ENCODE results near the gene LNX1. TPM values are rescaled to one million over a fixed set of nuclear protein-coding genes. Genes with fewer than 3 reads are reported as not detected.

The LNX1 gene
- total and polyA plus RNA-seq, 10 of the 15 experiments (the other 5 are each of a cell fraction or from before 2014, with no cell fraction given): 0.72 to 1.4 (median 1.0) TPM

DNA sequence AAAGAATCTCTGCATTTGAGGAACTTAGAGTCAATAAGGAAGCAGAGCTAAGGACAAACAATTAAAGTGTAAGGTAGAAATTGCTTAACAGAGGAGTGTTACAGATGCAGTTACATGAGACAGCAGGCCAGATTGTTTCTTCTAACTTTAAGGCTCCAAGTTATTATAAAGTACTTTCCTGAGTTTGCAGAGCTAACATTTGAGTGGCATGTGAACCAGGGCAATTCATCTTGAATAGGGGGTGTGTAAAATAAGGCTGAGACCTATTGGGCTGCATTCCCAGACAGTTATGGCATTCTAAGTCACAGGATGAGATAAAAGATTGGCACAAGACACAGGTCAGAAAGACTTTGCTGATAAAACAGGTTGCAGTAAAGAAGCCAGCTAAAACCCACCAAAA, 7.6 kb upstream of the LNX1 start:
- H3K4me2 ChIP-seq (ENCODE audit: control insufficient read depth, insufficient read depth): no peak overlapping the region
- H3K9ac ChIP-seq (ENCODE audit: control insufficient read depth, insufficient read depth, low read length): no peak overlapping the region
- H4K20me1 ChIP-seq (ENCODE audit: control insufficient read depth, insufficient read depth): no peaks in the 10 kb centered on the region
- no peaks in the 10 kb centered on the region for H3K9me3 ChIP-seq (replicated peaks; ENCODE audit: control insufficient read depth, insufficient read depth, low read length)
- H3K36me3 ChIP-seq (ENCODE audit: control insufficient read depth in 2 of 2, insufficient read depth in 2 of 2, low read length in 1 of 2): no peaks in the 10 kb centered on the region
- no TSS peak for BruUV-seq (replicated peaks)
- ChIA-PET SMC1A (ENCODE audit: uncharacterized antibody, unreplicated experiment) (interaction anchor here (0.7 to 2.7 kb wide), 9 partner anchors 8 to 1127 kb away, joined by 3 to 10 read pairs (median 3); no protein-coding TSS in a partner anchor), RAD21 (ENCODE audit: unreplicated experiment) (interaction anchor here (2.1 kb wide), 1 partner anchor 55 kb away, joined by 8 read pairs; no protein-coding TSS in a partner anchor), POLR2A (no interaction called here), CTCF (interaction anchor here (1.1 to 1.8 kb wide), 2 partner anchors 9 to 107 kb away, joined by 4 read pairs; no protein-coding TSS in a partner anchor)
- no peak overlapping the region for H3K27ac ChIP-seq (ENCODE audit: control insufficient read depth, insufficient read depth)
- DNase-seq (ENCODE audit: low read depth, low spot score): no peak
- no peak for FAIRE-seq
- H3K27me3 ChIP-seq (replicated peaks in 1 of 2; ENCODE audit: control insufficient read depth in 2 of 2, insufficient read depth in 2 of 2, low read length in 1 of 2): no peaks in the 10 kb centered on the region
- no peaks in the 10 kb centered on the region for H3K79me2 ChIP-seq (ENCODE audit: control insufficient read depth, insufficient read depth, low read length)
- TF ChIP-seq, protein P1, sequence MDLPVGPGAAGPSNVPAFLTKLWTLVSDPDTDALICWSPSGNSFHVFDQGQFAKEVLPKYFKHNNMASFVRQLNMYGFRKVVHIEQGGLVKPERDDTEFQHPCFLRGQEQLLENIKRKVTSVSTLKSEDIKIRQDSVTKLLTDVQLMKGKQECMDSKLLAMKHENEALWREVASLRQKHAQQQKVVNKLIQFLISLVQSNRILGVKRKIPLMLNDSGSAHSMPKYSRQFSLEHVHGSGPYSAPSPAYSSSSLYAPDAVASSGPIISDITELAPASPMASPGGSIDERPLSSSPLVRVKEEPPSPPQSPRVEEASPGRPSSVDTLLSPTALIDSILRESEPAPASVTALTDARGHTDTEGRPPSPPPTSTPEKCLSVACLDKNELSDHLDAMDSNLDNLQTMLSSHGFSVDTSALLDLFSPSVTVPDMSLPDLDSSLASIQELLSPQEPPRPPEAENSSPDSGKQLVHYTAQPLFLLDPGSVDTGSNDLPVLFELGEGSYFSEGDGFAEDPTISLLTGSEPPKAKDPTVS (IDR thresholded peaks at IDR 0.05; ENCODE audit: low read depth, low read length): no peak
- TF ChIP-seq RCOR1 (conservative IDR thresholded peaks at IDR 0.05; ENCODE audit: low read depth, low read length) (no peak), ZZZ3 (IDR thresholded peaks at IDR 0.05; ENCODE audit: control insufficient read depth, insufficient read length, low read depth) (no peak)
- no peak overlapping the region for H3K4me3 ChIP-seq
- in situ Hi-C loops (cut with MboI): no loop called here
- peaks cover 16% of the 10 kb centered on the region for H3K4me1 ChIP-seq (ENCODE audit: control insufficient read depth, insufficient read depth, low read length)
- H2AFZ ChIP-seq (ENCODE audit: control insufficient read depth, low read depth, low read length): no peak overlapping the region
- no peak for ATAC-seq
- intact Hi-C loops (cut with micrococcal nuclease; ENCODE audit: unreplicated experiment): loop anchor here (10.0 kb wide), 1 partner anchor 104 kb away; no protein-coding TSS in a partner anchor

DNA sequence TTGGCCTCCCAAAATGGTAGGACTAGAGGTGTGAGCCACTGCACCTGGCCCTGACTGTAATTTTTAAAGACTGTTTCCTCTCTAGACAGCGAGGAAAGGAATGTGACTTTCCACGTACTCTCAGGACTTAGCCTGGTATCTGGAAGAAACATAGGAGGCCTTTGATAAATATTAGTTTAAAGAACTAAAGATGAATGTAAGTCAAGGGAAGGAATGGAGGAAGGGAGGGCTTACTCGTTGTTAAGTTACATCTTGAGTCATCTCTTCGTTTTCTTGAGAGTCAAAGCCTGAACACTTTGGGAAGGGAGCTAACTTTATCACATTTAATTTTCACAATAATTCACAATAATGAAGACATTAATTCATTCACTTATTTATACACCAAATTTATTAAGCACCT, 7.2 kb upstream of the LNX1 start:
- WGBS (ENCODE audit: insufficient coverage, insufficient replicate concordance, low lambda C conversion rate, missing lambda C conversion rate): 48% methylated on average over 4 of the region's 4 CpGs
- in situ Hi-C loops (cut with MboI): no loop called here
- ChIA-PET SMC1A (ENCODE audit: uncharacterized antibody, unreplicated experiment) (interaction anchor here (0.7 to 2.7 kb wide), 7 partner anchors 8 to 1127 kb away, joined by 3 to 10 read pairs (median 4); no protein-coding TSS in a partner anchor), CTCF (interaction anchor here (1.1 kb wide), 1 partner anchor 10 kb away, joined by 4 read pairs; no protein-coding TSS in a partner anchor), RAD21 (ENCODE audit: unreplicated experiment) (interaction anchor here (2.1 kb wide), 1 partner anchor 55 kb away, joined by 8 read pairs; no protein-coding TSS in a partner anchor), POLR2A (no interaction called here)
- H3K36me3 ChIP-seq (ENCODE audit: control insufficient read depth in 2 of 2, insufficient read depth in 2 of 2, low read length in 1 of 2): no peaks in the 10 kb centered on the region
- no peak overlapping the region for H2AFZ ChIP-seq (ENCODE audit: control insufficient read depth, low read depth, low read length)
- no TSS peak for BruUV-seq (replicated peaks)
- H3K9ac ChIP-seq (ENCODE audit: control insufficient read depth, insufficient read depth, low read length): no peak overlapping the region
- H3K4me2 ChIP-seq (ENCODE audit: control insufficient read depth, insufficient read depth): no peak overlapping the region
- no peaks in the 10 kb centered on the region for H4K20me1 ChIP-seq (ENCODE audit: control insufficient read depth, insufficient read depth)
- TF ChIP-seq NR2C1 (IDR thresholded peaks at IDR 0.05) (no peak), RBBP5 (conservative IDR thresholded peaks at IDR 0.05) (no peak), WRNIP1 (IDR thresholded peaks at IDR 0.05; ENCODE audit: borderline replicate concordance, low read depth, low read length) (no peak), SUZ12 (IDR thresholded peaks at IDR 0.05; ENCODE audit: unreplicated experiment) (no peak), BCL11A (IDR thresholded peaks at IDR 0.05; ENCODE audit: low read depth, low read length) (no peak), HDAC6 (IDR thresholded peaks at IDR 0.05; ENCODE audit: unreplicated experiment) (no peak), CBX5 (IDR thresholded peaks at IDR 0.05; ENCODE audit: low read depth) (no peak), TBL1XR1 (IDR thresholded peaks at IDR 0.05; ENCODE audit: low read depth, low read length) (no peak)
- intact Hi-C loops (cut with micrococcal nuclease; ENCODE audit: unreplicated experiment): loop anchor here (10.0 kb wide), 1 partner anchor 104 kb away; no protein-coding TSS in a partner anchor
- no peak overlapping the region for H3K4me3 ChIP-seq
- no peaks in the 10 kb centered on the region for H3K9me3 ChIP-seq (replicated peaks; ENCODE audit: control insufficient read depth, insufficient read depth, low read length)
- DNase-seq (ENCODE audit: low read depth, low spot score) (no peak), ATAC-seq (no peak), FAIRE-seq (peak; percentile 23)
- no peak overlapping the region for H3K27ac ChIP-seq (ENCODE audit: control insufficient read depth, insufficient read depth)
- H3K4me1 ChIP-seq (ENCODE audit: control insufficient read depth, insufficient read depth, low read length): peaks cover 16% of the 10 kb centered on the region
- H3K79me2 ChIP-seq (ENCODE audit: control insufficient read depth, insufficient read depth, low read length): no peaks in the 10 kb centered on the region
- H3K27me3 ChIP-seq (replicated peaks in 1 of 2; ENCODE audit: control insufficient read depth in 2 of 2, insufficient read depth in 2 of 2, low read length in 1 of 2): no peaks in the 10 kb centered on the region

Measured in GM12878 (cell line).